ENCODE results near the gene ARNT2.
A peak's percentile ranks its signal among the peaks of the same experiment; 100 is the strongest.
"Not testable (repeated sequence)": the region's sequence is repeated elsewhere in the genome, so short reads cannot be mapped to it uniquely, and the experiment has no call there.

The ARNT2 gene

DNA sequence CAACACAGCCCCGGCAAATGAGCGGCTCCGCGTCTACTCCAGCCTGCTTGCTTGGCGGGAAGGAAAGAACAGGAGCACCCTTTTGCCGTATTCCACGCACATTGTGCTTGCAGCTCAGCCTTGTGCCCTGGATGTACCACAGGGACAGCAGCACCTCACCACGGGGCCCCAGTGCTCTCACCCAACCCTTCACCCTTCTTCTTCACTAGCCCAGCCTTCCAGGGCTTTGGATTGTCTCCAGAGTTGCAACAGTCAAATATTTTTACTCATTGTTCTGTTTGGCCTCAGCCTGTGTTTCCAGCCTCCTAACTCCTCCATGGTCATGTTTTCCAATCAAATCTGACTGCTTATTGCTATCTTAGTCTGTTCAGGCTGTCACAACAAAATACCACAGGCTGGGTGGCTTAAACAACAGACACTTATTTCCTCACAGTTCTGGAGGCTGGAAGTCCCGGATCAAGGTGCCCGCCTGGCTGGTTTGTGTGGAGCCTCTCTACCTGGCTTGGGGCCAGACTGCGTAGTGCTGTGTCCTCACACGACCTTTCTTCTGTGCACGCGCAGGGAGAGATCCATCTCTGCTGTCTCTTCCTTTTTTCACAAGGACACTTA, 211.7 kb downstream of the ARNT2 start:
- DNase-seq (ENCODE audit: low read depth) = peak; percentile 51

- no peak for DNase-seq (ENCODE audit: low read depth)
Observed at GRCh38 chr15:80618685-80619400, 214.7 kb downstream of the ARNT2 start.

DNA sequence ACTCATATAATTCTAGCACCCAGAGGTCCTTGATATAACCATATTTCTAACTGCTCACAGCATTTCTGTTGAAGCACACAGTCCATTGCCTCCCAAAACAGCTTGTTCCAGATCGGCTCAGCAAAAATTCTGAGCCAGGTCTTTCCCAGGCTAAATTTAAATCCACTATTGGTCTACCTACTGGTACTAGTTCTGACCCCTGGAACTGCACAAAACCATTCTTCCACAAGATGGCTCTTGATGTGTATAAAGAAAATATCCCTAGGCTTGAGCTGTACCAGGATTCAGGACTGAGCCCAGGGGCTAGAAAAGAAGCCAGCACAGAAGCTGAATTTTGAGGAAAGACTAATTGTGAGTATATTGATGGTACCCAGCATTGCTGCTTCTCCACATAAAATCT, 215.5 kb downstream of the ARNT2 start:
- DNase-seq (ENCODE audit: low read depth) = no peak

- DNase-seq (ENCODE audit: low read depth) = no peak
Observed at GRCh38 chr15:80620141-80620540, 216.0 kb downstream of the ARNT2 start.

- no peak for DNase-seq (ENCODE audit: low read depth)
Observed at GRCh38 chr15:80620931-80621330, 216.7 kb downstream of the ARNT2 start.

DNA sequence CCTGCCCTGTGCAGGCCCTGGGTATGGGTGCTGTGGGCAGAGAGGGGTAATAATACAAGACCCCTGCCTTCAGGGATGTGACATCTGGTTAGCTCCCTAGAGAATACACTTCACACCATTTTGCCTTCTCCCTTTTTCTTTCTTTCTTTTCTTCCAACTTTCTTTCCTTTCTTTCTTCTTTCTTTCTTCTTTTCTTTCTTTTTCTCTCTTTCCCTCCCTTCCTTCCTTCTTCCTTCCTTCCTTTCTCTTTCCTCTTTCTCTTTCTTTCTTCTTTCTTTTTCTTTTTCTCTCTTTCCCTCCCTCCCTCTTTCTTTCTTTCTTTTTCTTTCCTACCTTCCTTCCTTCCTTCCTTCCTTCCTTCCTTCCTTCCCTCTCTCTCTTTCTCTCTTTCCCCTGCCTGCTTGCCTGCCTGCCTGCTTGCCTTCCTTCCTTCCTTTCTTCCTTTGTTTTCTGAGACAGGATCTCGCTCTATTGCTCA, 222.5 kb downstream of the ARNT2 start:
- DNase-seq (ENCODE audit: low read depth) = no peak

DNA sequence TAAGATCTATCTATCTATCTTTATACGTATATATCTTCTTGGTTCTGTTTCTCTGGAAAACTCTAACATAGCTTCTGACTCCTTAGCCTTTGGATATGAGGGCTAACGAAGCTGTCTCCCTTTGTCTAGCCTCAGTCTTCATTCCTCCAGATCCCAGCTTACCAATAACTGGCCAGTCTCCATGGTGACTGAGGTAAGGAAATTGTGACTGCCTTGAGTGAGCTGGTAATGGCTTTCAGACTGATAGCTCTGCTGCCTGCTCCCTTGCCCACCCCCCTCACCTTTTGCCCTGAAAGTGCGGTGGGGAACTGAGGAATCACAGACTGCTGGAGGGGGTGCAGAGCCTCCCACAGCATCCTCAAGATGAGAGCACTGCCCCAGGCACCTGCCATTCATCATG, 225.2 kb downstream of the ARNT2 start:
- DNase-seq (ENCODE audit: low read depth) = no peak

DNA sequence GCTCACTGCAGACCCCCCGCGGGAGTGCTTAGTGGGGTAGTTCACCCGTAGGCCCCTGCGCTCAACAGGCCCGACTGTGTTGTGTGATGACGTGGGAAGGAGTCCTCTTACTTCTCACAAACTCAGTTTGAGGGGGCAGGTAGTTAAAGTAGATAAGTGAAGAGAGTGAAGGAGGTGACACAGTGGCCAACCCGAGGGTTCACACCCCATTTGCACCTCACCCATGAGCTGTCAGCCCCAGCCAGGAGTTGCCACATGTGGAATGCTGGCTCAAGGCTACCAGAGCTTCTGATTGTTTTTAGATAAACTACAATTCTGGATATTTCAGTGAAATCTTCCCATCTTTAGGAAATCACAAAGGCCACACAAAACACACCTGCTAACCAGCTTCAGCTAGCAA, 226.8 kb downstream of the ARNT2 start:
- no peak for DNase-seq (ENCODE audit: low read depth)

- DNase-seq (ENCODE audit: low read depth) = no peak
Observed at GRCh38 chr15:80633221-80633620, 229.0 kb downstream of the ARNT2 start.

GRCh38 chr15:80635953-80636352, 231.8 kb downstream of the ARNT2 start:
- DNase-seq (ENCODE audit: low read depth) = no peak

DNA sequence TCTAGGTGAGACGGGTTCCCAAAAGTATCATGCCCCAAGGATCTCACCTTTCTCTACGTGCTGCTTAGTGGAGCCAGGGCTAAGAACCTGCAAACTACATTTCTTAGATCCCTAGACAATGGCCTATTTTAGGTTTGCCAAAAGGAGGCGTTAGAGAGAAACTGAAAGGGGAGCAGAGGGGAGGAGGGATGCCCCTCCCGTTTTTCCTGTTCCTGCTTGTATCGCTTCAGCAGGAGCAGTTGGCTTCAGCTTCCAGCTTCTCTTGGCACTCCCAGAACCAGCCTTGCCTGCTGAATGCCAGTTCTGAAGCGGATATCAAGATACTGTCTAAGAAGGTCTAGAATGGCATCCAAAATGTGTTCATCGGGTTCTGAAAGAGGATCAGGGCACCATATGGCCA, 232.5 kb downstream of the ARNT2 start:
- no peak for DNase-seq (ENCODE audit: low read depth)

- DNase-seq (ENCODE audit: low read depth) = no peak
Observed at GRCh38 chr15:80637747-80638146, 233.6 kb downstream of the ARNT2 start.

GRCh38 chr15:80638553-80639167, 234.5 kb downstream of the ARNT2 start:
- DNase-seq (ENCODE audit: low read depth) = no peak

DNA sequence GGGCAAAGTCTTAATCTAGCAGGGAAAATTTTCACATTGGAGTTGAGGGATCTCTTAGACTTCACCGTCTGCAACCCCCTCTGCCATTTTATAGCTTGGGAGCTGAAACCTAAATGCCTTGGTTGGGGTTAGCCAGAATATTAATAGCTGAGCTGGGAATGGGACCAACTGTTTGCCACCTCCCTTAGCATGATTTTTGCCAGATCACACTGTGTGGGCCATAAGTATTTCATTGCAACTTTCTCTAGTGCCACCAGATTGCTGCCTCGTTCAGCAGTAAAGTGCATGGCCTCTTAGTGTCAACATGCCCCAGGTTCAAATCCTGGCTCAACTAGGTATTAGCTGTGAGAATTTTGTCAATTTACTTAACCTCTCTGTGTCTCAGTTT, 235.0 kb downstream of the ARNT2 start:
- DNase-seq (ENCODE audit: low read depth) = no peak

DNA sequence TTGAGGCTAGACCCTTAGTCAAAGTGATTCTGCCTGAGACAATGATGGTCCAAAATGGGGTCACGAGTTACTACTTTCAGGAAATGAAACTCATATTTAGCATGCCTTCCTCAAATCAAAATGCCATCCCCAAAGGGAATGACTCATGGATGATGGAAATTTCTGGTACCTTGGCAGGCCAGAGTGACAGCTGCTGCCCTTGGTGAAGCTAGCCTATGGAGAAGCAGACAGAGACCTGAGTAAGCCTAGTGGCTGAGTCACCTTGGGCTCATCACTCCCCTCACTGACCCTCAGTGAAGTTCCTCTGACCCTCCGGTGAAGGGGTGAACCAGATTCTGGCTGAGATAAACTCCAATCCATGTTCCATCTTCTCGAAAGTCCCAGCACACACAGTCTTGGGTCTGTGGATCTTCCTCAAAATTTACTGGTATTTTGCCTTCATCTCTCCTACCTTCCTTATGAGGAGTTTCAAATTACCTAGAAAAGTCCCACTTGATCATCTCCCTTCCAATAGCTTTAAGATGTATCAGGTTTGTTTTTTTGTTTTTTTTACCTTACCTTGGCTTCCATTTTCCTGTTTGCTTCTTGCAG, 236.4 kb downstream of the ARNT2 start:
- no peak for DNase-seq (ENCODE audit: low read depth)

DNA sequence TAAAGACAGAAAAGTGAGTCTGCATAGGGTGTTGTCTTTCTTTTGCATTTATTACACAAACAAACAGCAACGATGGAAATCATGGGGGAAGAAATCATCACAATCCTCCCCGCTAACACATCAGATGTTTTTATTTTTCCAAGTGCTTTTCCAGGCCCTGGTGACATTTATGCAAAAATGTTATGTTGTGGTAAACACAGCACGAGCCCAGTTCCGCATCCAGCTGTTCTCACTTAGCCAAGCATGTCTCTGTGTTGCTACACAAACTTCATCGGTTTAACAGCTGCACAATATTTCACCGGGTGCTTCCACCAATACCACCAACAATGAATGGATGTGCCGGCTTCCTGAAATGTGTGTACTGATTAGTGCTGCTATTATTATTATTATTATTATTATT, 237.2 kb downstream of the ARNT2 start:
- DNase-seq (ENCODE audit: low read depth) = no peak

DNA sequence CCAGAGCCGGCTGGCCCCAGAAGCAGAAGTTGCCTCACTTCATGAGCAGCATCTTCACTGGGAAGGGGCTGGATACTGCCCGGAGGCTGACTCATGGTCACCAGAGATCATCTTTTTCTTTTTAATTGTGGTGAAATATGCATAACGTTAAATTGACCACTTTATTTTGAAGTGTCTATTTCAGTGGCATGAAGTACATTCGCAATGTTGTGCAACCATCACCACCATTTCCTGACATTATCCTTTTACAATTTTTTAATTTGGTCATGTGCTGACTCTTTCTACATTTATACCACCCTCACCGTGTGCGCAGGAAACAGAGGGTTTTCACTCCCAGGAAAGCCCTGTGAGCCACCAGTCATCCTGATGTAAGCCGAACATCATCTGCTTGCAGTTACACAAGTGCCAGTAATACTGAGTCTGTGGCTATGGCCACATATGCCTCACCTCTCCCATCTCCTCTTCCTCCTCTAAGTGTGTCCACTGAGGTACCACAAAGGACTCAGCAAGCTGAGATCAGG, 239.3 kb downstream of the ARNT2 start:
- peak; percentile 70 for DNase-seq (ENCODE audit: low read depth)

GRCh38 chr15:80645494-80646065, 241.4 kb downstream of the ARNT2 start:
- peak; percentile 35 for DNase-seq (ENCODE audit: low read depth)

- DNase-seq (ENCODE audit: low read depth) = not testable (repeated sequence)
Observed at GRCh38 chr15:80647424-80647823, 243.2 kb downstream of the ARNT2 start.

All from stromal cell of bone marrow (primary cell).